CD4-positive, alpha-beta T cell (primary cell): ENCODE data around the gene GPX5. TPM values are rescaled to one million over a fixed set of nuclear protein-coding genes. Genes with fewer than 3 reads are reported as not detected.

Experiments used
- ATAC-seq: fragments of 200-7000 bp; cut with Tn5 transposase; one replicate; pipeline ENCODE4 v1.10.0; 2022; ENCODE audit warnings: mild to moderate bottlenecking; ENCODE audit not compliant: poor library complexity
- CTCF ChIA-PET: fragments of 350-600 bp; sonication (Branson Sonifier 250); formaldehyde crosslinking; loops from one replicate; lab custom pipeline; 2021; ENCODE audit warnings: antibody characterized with exemption, inconsistent platforms; lab: Charles Lee
- POLR2A ChIA-PET: fragments of 350-600 bp; sonication (Branson Sonifier 250); formaldehyde crosslinking; loops from one replicate; lab custom pipeline; 2021; ENCODE audit warnings: antibody characterized with exemption, inconsistent platforms; lab: Charles Lee
- DNase-seq, 14 experiments: peaks; one replicate each; pipeline ENCODE4 v3.0.0-alpha.2; 2013 to 2020; ENCODE audit warnings: mixed read lengths in 2 of 14
- H3K27ac ChIP-seq, 2 donors: one replicate each; pipeline versions ENCODE4 v1.5.1 to v1.7.0; 2013; ENCODE audit warnings: low read length in 2 of 2, low read depth in 1 of 2, mild to moderate bottlenecking in 1 of 2
- H3K27me3 ChIP-seq, 2 experiments: 1 replicate in 1 of 2; 2 replicates in 1 of 2; pipeline versions ENCODE4 v1.6.1 to v1.7.0; 2013; ENCODE audit warnings: low read length in 2 of 2, control low read depth in 1 of 2, mild to moderate bottlenecking in 1 of 2, moderate library complexity in 1 of 2; ENCODE audit not compliant: insufficient read depth in 2 of 2, control insufficient read depth in 1 of 2
- H3K36me3 ChIP-seq: one replicate; pipeline ENCODE4 v1.6.1; 2013; ENCODE audit warnings: low read length, control low read depth; ENCODE audit not compliant: insufficient read depth
- H3K4me1 ChIP-seq: one replicate; pipeline ENCODE4 v1.6.1; 2013; ENCODE audit warnings: low read length, control low read depth; ENCODE audit not compliant: insufficient read depth
- H3K4me3 ChIP-seq: one replicate; pipeline ENCODE4 v1.5.1; 2013; ENCODE audit warnings: mild to moderate bottlenecking, low read length, moderate library complexity
- H3K9me3 ChIP-seq, 2 experiments: 1 replicate in 1 of 2; 2 replicates in 1 of 2; pipeline versions ENCODE4 v1.6.1 to v1.7.0; 2013; ENCODE audit warnings: low read length in 2 of 2, mild to moderate bottlenecking in 2 of 2, control low read depth in 1 of 2, moderate library complexity in 1 of 2; ENCODE audit not compliant: control insufficient read depth in 1 of 2, insufficient read depth in 1 of 2
- H3K27ac Mint-ChIP-seq: one replicate; pipeline ENCODE4 v1.8.0; 2020; ENCODE audit warnings: mixed read lengths
- H3K27me3 Mint-ChIP-seq: one replicate; pipeline ENCODE4 v1.8.0; 2021; ENCODE audit warnings: mixed read lengths
- H3K36me3 Mint-ChIP-seq: one replicate; pipeline ENCODE4 v1.8.0; 2021; ENCODE audit warnings: low read depth, mixed read lengths
- H3K4me1 Mint-ChIP-seq: one replicate; pipeline ENCODE4 v1.8.0; 2021; ENCODE audit warnings: low read depth, mixed read lengths
- H3K4me3 Mint-ChIP-seq: one replicate; pipeline ENCODE4 v1.8.0; 2020; ENCODE audit warnings: mild to moderate bottlenecking, mixed read lengths
- H3K9me3 Mint-ChIP-seq: one replicate; pipeline ENCODE4 v1.8.0; 2020; ENCODE audit warnings: mixed read lengths
- intact Hi-C, 2 experiments: fragments of 100-400 bp; cut with DNase I in 1 of 2; cut with micrococcal nuclease in 1 of 2; formaldehyde crosslinking; loops; one replicate each; pipeline versions ENCODE4 v1.15.1 to v1.9.0; 2023 to 2025; cut with DNase I, micrococcal nuclease
- total RNA-seq, 174 experiments: library from RNA in 2 of 174; stranded (reverse) in 2 of 174; gene quantifications; one replicate each; pipeline ENCODE4 v1.2.3 and lab custom pipeline; 2021 to 2026
- TF ChIP-seq, protein P1 (sequence below): fragments of 200-600 bp; IDR thresholded peaks from one replicate; pipeline ENCODE4 v1.8.0; 2022; ENCODE audit warnings: antibody characterized with exemption, mild to moderate bottlenecking

GPX5 gene
- total RNA-seq, 2 experiments from 2014 or later: not detected

DNA sequence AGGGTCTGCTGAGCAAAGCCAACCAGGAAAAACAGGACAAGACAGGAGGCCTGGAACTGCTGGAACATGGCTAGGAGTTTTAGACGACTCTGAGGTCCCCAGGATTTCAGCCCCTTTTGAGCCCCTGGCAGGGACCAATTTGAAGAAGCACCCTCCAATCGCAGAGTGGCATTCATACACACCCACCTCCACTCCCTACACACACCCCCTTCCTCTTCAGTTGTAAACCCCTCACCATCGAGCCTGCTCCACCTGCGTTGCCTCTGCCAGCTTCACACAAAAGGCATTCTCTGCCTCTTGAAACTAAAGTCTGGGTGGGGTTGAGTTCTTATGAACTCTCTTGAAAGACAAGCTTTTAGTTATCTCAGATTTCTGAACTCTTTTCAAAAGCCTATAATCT lies 10.0 kb upstream of the GPX5 start, which contains the start of gene GPX6:
Gene GPX6, minus strand, starts transcription at position 118 of the 400 bp plus-strand sequence. Its CDS starts 50 bp downstream, at position 68.
- H3K9me3 ChIP-seq: peaks cover 0 to 7% of the 10 kb centered on the region in 2 experiments
- H3K36me3 ChIP-seq: no peaks in the 10 kb centered on the region
- no peak within 1 kb of the TSS for H3K27ac Mint-ChIP-seq
- ChIA-PET POLR2A (interaction anchor here (0.6 kb wide), 1 partner anchor 23 kb away, joined by 7 read pairs; no protein-coding TSS in a partner anchor), CTCF (interaction anchor here (0.5 kb wide), 1 partner anchor 27 kb away, joined by 3 read pairs; no protein-coding TSS in a partner anchor)
- peaks cover 54% of the 10 kb centered on the region for H3K27me3 Mint-ChIP-seq
- TF ChIP-seq, protein P1, sequence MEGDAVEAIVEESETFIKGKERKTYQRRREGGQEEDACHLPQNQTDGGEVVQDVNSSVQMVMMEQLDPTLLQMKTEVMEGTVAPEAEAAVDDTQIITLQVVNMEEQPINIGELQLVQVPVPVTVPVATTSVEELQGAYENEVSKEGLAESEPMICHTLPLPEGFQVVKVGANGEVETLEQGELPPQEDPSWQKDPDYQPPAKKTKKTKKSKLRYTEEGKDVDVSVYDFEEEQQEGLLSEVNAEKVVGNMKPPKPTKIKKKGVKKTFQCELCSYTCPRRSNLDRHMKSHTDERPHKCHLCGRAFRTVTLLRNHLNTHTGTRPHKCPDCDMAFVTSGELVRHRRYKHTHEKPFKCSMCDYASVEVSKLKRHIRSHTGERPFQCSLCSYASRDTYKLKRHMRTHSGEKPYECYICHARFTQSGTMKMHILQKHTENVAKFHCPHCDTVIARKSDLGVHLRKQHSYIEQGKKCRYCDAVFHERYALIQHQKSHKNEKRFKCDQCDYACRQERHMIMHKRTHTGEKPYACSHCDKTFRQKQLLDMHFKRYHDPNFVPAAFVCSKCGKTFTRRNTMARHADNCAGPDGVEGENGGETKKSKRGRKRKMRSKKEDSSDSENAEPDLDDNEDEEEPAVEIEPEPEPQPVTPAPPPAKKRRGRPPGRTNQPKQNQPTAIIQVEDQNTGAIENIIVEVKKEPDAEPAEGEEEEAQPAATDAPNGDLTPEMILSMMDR: no peak
- H3K36me3 Mint-ChIP-seq: no peaks in the 10 kb centered on the region
- peaks cover 0 to 5% of the 10 kb centered on the region in 2 experiments for H3K27me3 ChIP-seq
- ATAC-seq (no peak), DNase-seq (no peak)
- no peak within 1 kb of the TSS for H3K4me3 ChIP-seq
- H3K9me3 Mint-ChIP-seq: no peaks in the 10 kb centered on the region
- no peaks in the 10 kb centered on the region for H3K4me1 Mint-ChIP-seq
- no peak within 1 kb of the TSS for H3K4me3 Mint-ChIP-seq
- H3K27ac ChIP-seq: no peak within 1 kb of the TSS
- H3K4me1 ChIP-seq: no peaks in the 10 kb centered on the region
- intact Hi-C loops: no loop called here

DNA sequence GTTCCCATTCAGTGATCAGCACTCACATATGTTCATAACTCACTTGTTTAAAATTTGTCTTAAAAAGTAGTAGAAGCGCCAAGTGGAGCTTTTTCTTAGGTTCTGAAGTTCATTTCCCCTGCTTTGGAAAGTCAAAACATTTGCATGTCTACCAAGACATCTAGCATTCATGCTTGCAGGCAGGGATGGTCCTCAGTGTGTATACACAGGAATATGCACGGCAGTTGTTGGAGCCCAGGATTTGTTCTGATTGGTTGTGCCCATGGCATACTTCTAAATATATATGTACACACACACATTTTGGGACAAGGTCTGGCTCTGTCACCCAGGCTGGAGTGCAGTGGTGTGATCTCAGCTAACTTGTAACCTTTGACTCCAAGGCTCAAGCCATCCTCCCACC lies 7.7 kb upstream of the GPX5 start:
- Mint-ChIP-seq H3K9me3 (no peaks in the 10 kb centered on the region), H3K27me3 (peaks cover 57% of the 10 kb centered on the region), H3K36me3 (no peaks in the 10 kb centered on the region), H3K4me3 (no peak overlapping the region), H3K4me1 (peaks cover 10% of the 10 kb centered on the region), H3K27ac (no peak overlapping the region)
- ChIA-PET CTCF (no interaction called here), POLR2A (interaction anchor here (1.2 kb wide), 1 partner anchor 10 kb away, joined by 3 read pairs; no protein-coding TSS in a partner anchor)
- H3K9me3 ChIP-seq: no peaks in the 10 kb centered on the region
- ATAC-seq: no peak
- peaks cover 4% of the 10 kb centered on the region for H3K4me1 ChIP-seq
- H3K36me3 ChIP-seq: no peaks in the 10 kb centered on the region
- intact Hi-C loops: no loop called here
- H3K27ac ChIP-seq: no peak overlapping the region
- peaks cover 0 to 5% of the 10 kb centered on the region in 2 experiments for H3K27me3 ChIP-seq
- no peak overlapping the region for H3K4me3 ChIP-seq
- TF ChIP-seq, protein P1: no peak
- DNase-seq: no peak

DNA sequence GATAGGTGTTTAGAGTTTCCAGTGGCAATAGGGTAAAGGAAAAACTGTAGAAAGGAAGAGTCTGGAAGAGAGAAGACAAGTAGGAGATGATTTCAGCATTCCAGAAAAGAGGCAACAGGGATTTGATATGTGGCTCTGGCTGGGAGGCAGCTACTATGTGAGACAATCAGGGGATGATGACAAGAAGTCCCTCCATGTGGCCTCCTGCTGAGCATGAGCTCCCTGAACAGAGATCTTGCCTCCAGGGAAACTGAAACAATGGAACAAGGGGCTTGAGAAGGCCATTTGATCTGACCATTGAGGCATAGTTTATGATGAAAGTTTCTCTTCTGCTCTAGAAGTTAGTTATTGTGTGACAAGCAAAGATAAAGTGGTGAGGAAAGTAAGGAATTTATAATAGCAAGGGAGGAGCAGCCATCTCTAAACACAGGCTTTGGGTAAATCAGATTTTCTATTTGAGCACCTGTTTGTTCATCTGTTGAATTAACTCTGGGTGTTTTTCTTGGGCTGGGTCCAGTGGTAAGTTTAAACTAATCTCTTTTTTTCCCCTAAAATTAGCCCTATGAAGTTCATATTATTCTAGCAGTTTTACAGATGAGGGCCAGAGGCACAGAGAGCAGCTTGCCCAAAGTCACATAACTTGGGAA lies 3.0 kb upstream of the GPX5 start:
- H3K4me1 Mint-ChIP-seq: peaks cover 37% of the 10 kb centered on the region
- no peak for DNase-seq
- TF ChIP-seq, protein P1: no peak

More for the DNA sequence above, 3.0 kb upstream of the GPX5 start:
- POLR2A ChIA-PET: interaction anchor here (1.2 to 1.5 kb wide), 2 partner anchors 15 to 20 kb away, joined by 3 to 5 read pairs; no protein-coding TSS in a partner anchor
- no peaks in the 10 kb centered on the region for H3K36me3 ChIP-seq
- H3K27me3 ChIP-seq: peaks cover 7 to 21% of the 10 kb centered on the region in 2 experiments
- ATAC-seq: no peak
- H3K27ac Mint-ChIP-seq: no peak overlapping the region
- intact Hi-C loops: no loop called here
- no peak overlapping the region for H3K4me3 ChIP-seq
- H3K27me3 Mint-ChIP-seq: peaks cover 56% of the 10 kb centered on the region
- peaks cover 18% of the 10 kb centered on the region for H3K4me1 ChIP-seq
- H3K4me3 Mint-ChIP-seq: no peak overlapping the region
- CTCF ChIA-PET: no interaction called here
- no peaks in the 10 kb centered on the region for H3K36me3 Mint-ChIP-seq
- no peak overlapping the region for H3K27ac ChIP-seq
- no peaks in the 10 kb centered on the region for H3K9me3 ChIP-seq
- no peaks in the 10 kb centered on the region for H3K9me3 Mint-ChIP-seq
